Stimulated activated CD8-positive, alpha-beta memory T cell treated with anti-CD3 and anti-CD28 coated beads, Interleukin-4, amount 100 ng/mL, for 24 hours (primary cell): ENCODE measurements around the gene RNF220.
"Not testable (repeated sequence)": the region's sequence is repeated elsewhere in the genome, so short reads cannot be mapped to it uniquely, and the experiment has no call there.

Experiments used
- DNase-seq: peaks from one replicate; pipeline ENCODE4 v3.0.0-alpha.2; 2020; ENCODE audit warnings: low read depth

Gene RNF220

DNA sequence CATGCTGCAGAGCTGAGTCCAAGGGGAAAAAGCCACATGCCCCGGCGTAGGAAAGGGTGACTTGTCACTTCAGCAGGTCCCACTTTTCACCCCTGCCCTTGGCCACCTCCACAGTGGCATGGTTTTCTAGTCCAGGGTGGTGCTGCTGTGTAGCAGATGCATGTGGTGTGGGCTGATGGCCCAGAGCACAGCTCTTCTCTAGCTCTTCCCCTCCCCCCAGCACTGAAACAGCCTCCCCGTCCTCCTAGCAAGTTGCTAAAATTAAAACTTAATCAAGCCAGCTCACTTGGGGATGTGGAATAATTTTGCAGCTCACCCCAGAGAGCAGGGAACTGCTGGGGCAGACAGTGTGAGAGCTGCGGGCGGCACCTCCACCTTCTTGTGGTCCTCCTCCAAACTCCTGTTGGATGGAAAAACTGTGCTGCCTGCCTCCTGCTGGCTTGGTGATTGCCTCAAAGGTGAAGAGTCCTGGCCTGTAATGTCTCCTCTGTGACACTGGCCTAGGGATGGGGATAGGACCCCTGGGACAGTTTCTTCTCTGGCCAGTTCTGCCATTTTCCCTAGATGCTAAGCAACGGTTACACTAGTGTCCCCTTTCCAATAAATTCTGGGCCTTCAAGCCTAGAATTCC is 91.6 kb downstream of the RNF220 start:
- DNase-seq = no peak

DNA sequence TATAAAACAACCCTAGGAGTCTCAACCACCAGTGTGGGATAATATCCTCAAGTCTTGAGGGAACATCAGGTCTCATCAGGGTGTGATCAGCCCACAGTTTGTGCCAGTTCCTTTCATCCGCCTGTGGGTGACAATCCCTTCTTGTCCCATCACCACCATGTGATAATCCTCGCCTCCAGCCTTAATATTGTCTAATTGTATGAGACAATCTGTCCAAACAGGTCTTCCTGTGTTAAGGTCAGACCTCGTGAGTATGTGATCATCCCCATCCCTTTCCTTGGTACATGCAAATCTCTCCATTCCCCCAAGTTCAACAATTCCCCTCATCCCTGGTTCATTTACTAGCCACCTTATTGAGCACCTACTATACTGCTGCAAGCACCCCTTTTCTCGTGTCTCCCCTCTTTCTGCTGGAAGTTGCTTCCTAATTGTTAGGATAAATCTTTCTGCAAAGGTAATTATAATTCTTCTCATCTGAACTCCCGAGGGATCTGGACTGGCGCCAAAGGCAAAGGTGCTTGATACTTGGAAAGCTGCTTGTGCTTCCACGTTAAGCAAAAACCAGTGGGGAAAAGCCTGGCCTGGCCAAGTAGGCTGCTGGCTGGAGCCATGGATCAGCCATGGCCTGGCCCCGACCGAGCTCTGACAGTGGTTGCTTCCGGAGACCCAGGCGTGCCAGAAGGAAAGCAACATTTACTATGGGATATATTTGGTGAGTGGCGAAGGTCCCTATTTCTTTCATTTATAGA is 92.5 kb downstream of the RNF220 start:
- DNase-seq = no peak

DNA sequence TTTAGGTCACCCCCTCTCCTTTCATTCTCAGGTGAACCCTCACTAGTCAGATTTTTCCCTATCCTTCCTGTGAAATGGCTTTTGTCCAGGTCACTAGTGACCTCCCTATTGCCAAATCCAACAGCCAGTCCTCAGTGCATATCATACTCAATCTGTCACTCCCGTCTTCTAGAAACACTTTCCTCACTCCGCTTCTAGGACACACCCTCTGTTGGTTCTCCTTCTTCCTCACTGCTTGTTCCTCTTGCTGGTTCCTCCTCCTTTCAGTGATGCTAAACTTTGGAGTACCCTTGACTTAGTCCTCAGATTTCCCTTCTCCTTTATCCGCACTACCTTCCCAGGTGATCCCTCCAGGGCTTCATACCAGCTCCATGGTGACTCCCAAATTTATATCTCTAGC is 94.3 kb downstream of the RNF220 start:
- DNase-seq = no peak

DNA sequence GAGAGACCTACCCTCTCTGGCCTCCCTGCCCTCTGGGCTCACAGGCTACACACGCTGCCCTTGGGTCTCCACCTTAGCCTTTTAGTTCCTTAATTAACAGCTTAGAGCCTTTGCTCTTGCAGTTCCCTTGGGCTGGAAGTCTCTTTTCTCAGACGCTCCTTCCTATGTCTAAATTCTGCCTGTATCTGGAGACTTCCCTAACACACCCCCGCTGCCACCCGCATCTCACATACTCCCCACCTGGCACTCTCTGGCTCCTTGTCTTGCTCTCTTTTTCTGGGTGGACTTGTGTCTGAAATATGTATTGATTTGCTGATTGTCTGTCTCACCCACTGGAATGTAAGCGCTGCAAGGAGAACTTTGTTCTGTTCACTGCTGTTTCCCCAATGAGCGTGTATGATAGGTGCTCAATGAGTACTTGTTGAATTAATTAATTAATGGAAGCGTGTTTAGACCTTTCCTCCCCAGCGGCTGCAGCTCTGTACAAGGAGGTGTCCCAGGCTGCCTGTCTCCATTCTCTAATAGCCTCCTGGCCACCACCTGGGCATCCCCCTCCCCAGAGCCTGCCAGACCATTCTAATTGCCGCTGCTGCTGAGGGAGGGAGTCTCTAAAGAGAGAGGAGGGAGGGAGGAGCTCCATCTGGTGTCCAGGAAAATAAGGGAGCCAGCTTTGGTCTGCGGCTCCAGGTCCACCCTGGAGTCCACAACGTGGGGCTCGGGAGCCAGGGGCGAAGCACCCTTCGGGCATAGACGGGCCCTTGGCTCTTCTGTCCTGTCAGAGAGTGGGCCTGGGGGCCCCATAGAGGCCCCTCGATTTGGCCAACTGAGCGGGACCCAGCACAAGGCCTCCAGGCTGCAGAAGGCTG is 95.4 kb downstream of the RNF220 start:
- no peak for DNase-seq

DNA sequence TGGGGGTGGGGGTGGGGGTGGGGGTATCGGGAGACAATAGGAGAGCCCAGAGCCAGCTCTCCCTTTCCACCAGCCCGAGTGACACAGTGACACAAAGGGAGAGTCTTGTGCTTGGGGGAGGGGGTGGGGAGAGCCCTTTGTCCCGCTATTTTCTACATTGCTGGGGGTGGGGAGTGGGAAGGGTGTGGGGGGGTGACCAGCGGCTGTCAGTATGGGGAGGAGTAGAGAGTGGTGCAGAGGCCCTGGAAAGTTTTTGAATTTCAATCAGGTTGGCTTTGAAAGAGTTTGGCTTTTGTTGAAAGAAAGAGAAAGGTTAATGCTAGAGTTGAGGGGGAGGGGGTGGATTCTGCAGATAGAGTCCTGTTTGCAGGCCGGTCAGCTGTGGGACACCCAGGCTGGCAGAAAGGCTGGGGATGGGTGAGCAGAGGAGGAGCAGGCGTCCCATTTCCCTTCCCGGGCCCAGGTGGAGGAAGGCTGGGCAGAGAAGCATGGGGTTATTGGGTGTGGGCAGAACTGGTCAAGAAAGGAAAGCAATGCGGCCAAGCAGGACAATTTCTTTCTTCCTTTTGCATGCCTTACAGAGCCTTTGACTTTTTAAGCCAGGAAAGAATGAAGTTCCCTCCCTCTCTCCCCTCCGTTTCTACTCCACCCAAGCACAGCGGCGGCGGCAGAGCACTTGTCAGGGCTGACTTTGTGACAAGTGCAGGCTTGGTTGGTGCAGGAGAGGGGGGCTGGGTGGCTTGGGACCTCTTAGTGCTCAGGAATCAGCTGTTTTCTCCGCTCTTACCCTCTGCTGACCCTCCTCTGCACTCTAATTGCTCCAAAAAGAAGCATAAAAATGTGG is 96.2 kb downstream of the RNF220 start:
- DNase-seq = no peak

DNA sequence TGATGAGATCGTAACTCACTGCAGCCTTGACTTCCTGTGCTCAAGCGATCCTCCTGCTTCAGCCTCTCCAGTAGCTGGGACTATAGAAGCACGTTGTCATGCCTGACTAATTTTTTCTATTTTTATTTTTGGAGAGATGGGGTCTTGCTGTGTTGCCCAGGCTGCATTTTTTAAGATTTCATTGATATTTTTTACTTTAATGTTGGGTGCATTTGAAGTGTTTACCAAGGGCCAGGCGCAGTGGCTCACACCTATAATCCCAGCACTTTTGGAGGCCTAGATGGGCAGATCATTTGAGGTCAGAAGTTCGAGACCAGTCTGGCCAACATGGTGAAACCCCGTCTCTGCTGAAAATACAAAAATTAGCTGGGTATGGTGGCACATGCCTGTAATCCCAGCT is 97.8 kb downstream of the RNF220 start:
- DNase-seq = not testable (repeated sequence)

DNA sequence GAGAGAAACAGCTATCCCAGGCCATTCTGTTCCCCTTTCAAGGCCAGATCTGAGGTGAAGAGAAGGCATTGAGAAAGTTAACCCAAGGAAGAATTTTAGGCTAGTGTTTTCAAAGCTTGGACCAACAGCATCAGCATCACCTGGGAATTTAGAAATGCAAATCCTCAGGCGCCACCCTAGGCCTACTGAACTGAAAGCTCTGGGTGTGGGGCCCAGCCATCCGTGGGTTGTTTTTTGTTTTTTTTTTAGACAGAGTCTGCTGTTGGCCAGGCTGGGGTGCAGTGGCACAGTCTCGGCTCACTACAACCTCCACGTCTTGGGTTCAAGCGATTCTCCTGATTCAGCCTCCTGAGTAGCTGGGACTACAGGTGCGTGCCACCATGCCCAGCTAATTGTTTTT is 98.6 kb downstream of the RNF220 start:
- DNase-seq = no peak

DNA sequence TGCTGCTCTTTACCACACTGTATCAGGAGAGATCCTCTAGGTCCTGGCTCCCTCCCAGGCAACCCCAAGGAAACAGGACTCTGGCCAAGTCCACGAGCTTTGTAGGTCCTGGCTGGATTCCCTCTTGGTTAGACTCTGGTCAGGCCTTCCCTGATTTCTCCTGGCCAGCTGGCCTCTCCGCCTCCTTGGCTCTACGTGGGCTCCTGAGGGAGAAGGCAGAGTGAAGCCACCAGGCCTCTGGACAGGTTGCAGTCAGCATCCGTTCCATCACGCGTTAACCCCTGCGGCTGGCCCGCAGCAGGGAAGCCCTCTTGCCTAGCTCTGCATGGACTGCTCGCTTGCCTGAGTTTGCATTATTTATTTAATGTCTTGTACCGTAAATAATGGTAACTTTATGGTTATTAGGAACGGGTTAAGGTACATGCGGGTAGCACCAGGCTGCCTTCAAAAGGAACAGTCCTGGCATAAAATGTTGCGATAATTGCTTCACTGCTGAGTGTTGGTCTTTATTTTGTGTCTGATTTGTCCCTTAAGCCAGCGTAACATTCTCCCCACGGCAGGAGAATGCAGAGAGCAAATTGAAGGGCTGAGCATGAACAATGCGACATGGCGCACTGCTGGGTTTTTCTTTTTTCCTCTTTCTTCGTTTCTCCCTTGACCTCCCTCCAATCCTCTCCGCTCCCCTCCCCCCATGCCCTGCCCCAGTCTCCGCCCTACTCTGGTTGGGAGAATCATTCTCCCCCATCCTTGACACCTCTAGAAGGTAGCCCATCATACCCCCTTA is 100.3 kb downstream of the RNF220 start:
- no peak for DNase-seq

DNA sequence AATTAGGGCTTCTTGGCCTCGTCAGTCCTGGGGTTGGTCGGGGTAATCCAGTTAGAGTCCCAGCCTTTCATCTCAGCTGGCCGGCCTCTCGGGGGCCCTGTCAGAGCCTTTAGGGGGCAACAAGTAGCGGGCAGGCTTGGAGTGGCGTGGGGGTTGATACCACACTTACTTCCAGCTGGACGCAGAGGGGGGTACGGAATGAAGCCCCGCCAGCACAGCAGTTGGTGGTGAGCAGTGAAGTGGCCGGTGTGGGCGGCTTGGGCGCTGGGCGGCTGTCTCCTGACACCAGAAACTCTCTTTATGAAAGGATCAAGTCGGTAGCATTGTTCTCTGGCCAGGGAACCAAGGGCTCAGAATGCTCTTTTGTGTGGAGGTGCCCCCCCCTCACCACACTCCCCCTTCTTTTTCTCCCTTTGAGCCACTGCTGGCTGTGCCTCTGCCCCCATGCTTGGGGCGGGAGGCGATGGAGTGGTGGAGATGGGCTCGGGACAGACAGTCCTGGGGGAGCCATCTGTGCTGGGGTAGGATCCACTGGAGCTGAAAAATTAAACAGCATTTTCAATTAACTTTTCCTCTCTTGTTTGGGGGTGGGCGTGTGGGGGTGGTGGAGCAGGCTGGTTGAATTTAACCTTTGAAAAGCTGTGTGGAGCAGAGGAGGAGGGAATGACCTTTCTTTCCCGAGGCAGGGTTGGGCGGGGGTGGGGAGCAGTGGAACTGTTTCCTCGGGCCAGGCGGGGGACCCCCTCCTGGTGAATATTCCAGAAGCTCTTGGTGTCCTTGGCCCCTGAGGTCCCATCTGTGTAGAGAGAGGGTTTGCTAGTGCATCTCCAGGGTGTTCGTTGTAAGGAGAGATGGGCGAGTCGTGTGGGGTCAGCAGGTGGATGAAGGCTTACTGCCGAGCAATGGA is 102.7 kb downstream of the RNF220 start:
- DNase-seq = no peak

DNA sequence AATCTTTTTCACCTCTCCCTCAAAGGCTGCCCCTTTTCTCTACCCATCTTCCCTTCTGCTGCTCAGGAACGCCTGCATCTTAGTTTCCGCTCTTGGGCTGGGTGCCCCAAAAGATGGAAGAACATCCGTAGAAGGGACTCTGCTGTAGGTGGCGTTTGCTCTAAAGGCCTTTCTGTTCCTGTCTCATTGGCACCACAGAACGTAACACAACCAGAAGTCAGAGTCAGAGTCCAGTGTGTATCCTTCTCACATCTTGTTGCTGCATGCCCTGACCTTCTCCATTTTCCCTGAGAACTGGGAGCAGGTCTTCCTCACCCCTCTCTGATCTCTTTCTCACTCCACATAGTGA is 103.3 kb downstream of the RNF220 start:
- no peak for DNase-seq

DNA sequence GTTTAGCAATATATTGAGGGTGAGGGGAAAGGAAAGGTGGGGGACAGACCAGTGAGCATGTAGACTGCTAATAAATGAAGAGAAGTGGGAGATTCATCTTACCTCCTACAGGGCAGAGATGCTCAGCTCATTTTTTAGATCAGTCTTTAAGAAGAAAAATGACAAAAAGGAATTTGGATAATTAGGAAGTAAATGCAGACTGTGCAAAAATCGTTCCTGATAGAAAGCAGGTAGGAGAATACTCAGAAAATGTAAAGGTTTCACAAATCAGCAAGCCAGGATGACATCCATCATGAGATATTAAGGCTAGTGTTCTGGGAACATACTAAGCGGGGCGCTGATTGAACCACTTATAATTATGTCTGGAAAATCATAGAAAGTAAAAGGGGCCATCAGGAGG is 106.3 kb downstream of the RNF220 start:
- no peak for DNase-seq

DNA sequence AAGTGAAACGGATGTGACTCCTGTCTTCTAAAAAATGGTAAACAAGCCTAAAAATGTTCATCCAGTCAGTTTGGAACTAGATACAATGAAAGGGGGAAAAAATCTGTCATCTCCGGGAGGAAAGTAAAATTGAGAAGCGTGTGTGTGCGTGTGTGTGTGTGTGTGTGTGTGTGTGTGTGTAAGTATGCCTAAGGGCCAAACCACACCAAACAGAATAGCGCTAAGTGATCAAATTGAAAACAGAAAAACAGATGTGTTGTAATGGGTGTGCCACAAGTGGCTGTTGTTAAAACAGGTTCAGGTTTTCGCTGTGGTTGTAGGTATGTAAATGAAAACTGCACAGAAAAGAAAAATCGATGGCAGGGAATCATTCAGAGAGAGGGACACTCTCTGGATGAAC is 106.7 kb downstream of the RNF220 start:
- DNase-seq = no peak

DNA sequence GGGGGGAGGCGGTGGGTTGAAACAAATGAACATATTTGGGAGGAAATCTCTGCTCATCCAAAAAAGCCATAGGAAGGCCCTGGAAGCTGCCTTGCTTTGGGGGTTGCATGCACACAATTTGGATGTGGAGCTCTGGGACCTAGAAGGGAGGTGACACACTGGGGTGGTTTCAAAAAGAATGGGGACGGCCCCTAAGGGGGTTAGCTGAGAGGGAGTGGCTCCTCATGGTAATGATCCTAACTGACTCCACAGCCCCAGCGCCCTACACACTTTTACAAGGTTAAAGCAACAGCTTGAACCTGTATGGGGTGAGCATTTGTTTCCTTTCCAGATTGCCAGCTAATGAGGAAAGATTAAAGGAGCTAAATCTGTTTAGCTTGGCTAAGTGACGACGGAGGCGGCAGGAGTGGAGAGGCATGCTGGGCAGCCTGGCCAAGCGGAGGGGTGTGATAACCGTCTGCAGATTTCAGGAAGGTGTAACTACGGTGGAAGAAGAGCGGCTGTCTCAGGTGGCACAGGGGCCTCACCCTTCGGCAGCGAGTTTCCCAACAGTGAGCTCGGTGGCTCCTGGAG is 107.3 kb downstream of the RNF220 start:
- no peak for DNase-seq

DNA sequence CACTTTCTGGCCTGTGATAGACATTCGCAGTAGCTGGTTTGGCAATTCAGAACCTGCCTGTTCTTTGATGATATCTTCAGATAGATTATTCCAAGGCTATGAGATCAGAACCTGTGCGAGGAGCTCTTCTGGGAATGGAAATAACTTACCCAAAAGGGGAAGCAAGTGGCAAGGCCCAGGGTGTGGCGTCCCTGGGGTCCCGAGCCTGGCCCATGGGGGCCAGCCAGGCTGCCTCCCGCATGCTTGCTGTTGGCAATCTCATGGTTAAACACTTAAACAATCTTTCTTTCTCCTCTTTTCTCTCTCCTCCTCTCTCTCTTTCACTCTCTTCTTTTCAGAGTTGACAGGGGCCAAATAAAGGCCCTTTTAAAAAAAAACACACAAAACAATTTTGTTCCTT is 108.1 kb downstream of the RNF220 start:
- no peak for DNase-seq

DNA sequence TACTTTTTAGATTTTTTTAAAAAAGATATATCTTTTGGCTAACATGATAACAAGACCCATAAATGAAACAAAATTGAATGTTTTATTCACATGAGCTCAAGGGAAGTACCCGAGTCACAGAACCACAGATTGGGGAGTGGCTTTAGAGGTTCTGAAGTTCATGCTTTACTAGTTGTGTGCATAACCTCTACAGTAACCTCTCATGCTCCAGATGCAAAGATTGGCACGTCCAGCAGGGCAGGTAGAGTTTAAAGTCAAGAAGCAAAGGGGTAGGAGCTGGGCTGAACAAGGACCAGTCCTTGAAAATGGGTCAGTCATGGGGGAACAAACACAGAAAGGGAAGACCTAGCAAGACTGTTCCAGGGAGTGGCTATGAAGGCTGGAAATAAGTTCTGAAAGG is 109.6 kb downstream of the RNF220 start:
- DNase-seq = no peak

DNA sequence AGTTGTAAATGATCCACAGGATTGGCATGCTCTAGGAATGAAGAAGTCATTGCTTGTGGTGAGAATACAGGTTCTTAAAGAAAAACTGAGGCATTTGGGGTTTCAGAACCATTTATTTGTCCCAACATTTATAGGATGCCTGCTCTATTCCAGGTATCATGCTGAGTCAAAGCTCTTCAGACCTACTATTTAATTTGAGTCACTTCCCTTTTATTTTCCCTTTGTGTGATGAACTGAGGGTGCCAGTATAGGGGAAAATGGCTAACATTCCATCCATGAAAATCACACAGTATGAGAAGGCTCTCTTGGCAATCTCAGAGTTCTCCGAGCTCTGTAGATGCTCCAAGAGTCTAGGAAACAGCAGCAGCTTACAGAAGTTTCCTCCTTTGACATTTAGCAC is 110.4 kb downstream of the RNF220 start:
- DNase-seq = no peak

DNA sequence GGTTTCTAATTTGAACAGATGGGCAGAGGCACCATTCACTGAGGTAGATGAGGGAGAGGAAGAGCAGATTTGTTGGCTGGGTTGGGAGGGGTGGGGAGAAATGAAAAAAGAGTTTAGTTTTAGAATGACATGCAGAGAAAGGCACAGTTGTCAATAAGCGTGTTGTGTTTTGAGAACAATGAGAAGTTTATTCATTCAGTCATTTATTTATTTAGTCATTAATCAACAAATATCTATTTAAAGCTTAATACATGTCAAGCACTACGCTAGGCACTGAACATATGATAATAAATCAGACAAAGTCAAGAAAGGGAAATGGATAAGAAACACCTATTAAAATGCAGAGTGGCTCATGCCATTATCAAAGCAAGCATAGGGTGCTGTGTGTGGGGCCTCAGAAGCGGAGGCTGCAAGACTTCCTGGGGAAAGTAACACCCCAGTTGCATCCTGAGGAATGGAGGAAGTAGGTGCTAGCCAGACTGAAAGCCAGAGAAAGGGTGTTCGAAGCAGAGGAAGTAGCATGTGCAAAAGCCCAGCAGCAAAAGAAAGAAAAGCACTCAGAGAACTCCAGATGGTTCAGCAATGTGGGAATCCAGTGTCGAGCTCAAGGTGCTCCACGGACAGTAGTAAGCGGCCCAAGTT is 114.1 kb downstream of the RNF220 start:
- no peak for DNase-seq

DNA sequence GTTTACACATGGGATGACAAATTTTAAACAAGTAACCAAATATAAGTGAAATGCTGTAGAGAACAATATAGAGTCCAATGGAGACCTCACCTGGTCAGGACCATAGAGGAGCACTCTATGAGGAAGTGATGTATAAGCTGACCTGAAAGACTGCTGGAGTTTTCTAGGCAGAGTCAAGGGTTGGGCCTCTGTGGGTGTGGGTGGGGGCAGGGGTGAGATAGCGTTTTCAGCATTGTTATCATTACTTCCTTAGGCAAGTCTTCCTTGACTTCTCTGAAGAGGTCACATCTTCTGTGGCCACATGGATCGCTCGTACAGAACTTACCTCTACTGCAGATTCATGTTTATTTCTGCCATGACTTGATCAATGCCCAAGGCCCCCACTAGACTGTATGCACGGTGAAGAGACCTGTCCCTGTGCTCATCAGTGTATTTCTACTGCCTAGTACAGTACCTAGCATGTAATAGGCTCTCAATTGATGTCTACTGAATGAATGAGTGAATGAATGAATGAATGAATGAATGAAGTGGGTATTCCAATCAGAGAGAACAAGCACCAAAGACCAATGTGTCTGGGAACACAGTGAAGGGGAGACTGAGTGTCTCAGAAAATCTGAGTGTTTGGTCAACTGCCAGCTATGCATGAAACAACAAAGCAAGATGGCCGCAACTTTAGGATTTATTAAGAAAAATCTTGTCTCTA is 116.5 kb downstream of the RNF220 start:
- DNase-seq = no peak
